Astrocyte of the spinal cord (primary cell): ENCODE measurements around the gene PLSCR4.
"Not testable (repeated sequence)": the region's sequence is repeated elsewhere in the genome, so short reads cannot be mapped to it uniquely, and the experiment has no call there.

ENCODE experiments used
- DNase-seq: peaks from one replicate; pipeline ENCODE4 v3.0.0; 2011; ENCODE audit warnings: low read depth, low spot score
- H3K4me3 ChIP-seq: 2 replicates; pipeline ENCODE4 v1.5.1; 2011; ENCODE audit warnings: low read depth, mild to moderate bottlenecking, low read length, moderate library complexity
- CTCF ChIP-seq: IDR thresholded peaks from 2 replicates; pipeline ENCODE4 v1.5.1; 2012; ENCODE audit warnings: low read depth, mild to moderate bottlenecking, low read length, inconsistent platforms
- in situ Hi-C: cut with HindIII; loops from 2 replicates; pipeline ENCODE4 v1.10.0; 2017; ENCODE audit warnings: low sequenced_read_pairs

PLSCR4 gene

GRCh38 chr3:146226881-146227280 is 24.0 kb downstream of the PLSCR4 start:
- no peak for DNase-seq
- no peak overlapping the region for H3K4me3 ChIP-seq
- TF ChIP-seq CTCF = no peak
- in situ Hi-C loops = no loop called here

GRCh38 chr3:146225458-146225857 is 25.4 kb downstream of the PLSCR4 start:
- H3K4me3 ChIP-seq, in situ Hi-C loops, DNase-seq: not testable (repeated sequence)

GRCh38 chr3:146223401-146224373 is 27.2 kb downstream of the PLSCR4 start:
- TF ChIP-seq CTCF = no peak
- no peak overlapping the region for H3K4me3 ChIP-seq
- in situ Hi-C loops = no loop called here
- DNase-seq = peak; percentile 19

GRCh38 chr3:146222204-146223046 is 28.5 kb downstream of the PLSCR4 start:
- peak; percentile 33 for DNase-seq
- H3K4me3 ChIP-seq = no peak overlapping the region
- no peak for TF ChIP-seq CTCF
- in situ Hi-C loops = no loop called here

- no peak overlapping the region for H3K4me3 ChIP-seq
- in situ Hi-C loops = no loop called here
- no peak for TF ChIP-seq CTCF
- peak; percentile 25 for DNase-seq
These were observed 29.6 kb downstream of the PLSCR4 start for GRCh38 chr3:146221276-146221675.

- DNase-seq = peak; percentile 52
- no peak overlapping the region for H3K4me3 ChIP-seq
- in situ Hi-C loops = no loop called here
- peak; percentile 50 for TF ChIP-seq CTCF
These were observed 31.7 kb downstream of the PLSCR4 start for GRCh38 chr3:146218880-146219866.
